ENCODE measurements around the gene PNLDC1. TPM values are rescaled to one million over a fixed set of nuclear protein-coding genes. Genes with fewer than 3 reads are reported as not detected.

PNLDC1 gene
- total and polyA plus RNA-seq, 9 of the 15 experiments (the other 6 are each of a cell fraction or from before 2014, with no cell fraction given), result 0.12 TPM; not detected in 8

DNA sequence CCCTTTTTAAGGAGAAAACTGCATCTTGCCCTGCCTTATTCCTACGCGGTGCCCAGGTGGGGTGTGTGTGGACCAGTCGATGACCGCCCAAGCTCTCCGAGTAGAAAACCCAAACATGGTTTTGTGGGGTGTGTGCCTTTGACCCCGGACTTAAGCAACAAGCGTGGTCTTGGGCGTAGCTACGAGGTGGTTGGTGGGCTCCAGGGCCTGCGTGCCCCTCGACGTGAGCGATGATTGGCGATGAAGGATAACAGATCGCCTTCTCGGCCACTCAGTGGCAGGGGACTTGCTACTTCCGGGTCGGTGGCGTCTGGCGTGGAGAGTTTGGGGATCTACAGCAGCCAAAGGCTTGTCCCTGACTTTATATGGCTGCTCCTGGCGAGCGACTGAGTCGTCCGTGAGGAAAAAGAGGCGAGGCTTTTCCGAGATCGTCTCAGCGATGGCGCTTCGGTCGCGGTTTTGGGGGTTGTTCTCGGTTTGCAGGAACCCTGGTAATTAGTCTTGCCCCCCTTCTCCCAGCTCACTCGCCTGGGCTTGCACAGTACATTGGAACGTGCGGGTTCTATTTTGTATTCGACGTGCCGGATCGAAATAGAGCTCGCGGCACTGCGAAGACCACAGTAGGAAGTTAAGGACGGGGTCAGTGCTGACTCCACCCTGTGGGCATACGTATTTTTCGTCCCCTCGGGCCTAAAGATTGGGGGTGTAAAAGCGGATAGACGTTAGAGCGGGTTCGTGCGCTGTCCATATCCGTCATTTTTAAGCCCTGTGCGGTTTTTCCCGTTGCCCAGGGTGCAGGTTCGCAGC, 9.7 kb upstream of the PNLDC1 start, which contains the start of gene MRPL18 (continued):
- TF ChIP-seq POLR2H (tag; IDR thresholded peaks at IDR 0.05; ENCODE audit: low read depth), result 0 out of 2 replicates have a peak, but pooled peaks have one; percentile 68
- no peak for TF ChIP-seq PPARD (CRISPR knock-in tag; IDR thresholded peaks at IDR 0.05)
- TF ChIP-seq, protein P1, sequence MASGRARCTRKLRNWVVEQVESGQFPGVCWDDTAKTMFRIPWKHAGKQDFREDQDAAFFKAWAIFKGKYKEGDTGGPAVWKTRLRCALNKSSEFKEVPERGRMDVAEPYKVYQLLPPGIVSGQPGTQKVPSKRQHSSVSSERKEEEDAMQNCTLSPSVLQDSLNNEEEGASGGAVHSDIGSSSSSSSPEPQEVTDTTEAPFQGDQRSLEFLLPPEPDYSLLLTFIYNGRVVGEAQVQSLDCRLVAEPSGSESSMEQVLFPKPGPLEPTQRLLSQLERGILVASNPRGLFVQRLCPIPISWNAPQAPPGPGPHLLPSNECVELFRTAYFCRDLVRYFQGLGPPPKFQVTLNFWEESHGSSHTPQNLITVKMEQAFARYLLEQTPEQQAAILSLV (tag; IDR thresholded peaks at IDR 0.05), result no peak
- no peak for TF ChIP-seq KAT8 (IDR thresholded peaks at IDR 0.05; ENCODE audit: low read depth)
- peak; percentile 5; the same call in 1 of the 2 replicates for TF ChIP-seq ZNF384 (IDR thresholded peaks at IDR 0.05; ENCODE audit: low read depth, low read length)
- TF ChIP-seq, protein P2, sequence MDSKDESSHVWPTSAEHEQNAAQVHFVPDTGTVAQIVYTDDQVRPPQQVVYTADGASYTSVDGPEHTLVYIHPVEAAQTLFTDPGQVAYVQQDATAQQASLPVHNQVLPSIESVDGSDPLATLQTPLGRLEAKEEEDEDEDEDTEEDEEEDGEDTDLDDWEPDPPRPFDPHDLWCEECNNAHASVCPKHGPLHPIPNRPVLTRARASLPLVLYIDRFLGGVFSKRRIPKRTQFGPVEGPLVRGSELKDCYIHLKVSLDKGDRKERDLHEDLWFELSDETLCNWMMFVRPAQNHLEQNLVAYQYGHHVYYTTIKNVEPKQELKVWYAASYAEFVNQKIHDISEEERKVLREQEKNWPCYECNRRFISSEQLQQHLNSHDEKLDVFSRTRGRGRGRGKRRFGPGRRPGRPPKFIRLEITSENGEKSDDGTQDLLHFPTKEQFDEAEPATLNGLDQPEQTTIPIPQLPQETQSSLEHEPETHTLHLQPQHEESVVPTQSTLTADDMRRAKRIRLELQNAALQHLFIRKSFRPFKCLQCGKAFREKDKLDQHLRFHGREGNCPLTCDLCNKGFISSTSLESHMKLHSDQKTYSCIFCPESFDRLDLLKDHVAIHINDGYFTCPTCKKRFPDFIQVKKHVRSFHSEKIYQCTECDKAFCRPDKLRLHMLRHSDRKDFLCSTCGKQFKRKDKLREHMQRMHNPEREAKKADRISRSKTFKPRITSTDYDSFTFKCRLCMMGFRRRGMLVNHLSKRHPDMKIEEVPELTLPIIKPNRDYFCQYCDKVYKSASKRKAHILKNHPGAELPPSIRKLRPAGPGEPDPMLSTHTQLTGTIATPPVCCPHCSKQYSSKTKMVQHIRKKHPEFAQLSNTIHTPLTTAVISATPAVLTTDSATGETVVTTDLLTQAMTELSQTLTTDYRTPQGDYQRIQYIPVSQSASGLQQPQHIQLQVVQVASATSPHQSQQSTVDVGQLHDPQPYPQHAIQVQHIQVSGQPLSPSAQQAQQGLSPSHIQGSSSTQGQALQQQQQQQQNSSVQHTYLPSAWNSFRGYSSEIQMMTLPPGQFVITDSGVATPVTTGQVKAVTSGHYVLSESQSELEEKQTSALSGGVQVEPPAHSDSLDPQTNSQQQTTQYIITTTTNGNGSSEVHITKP (IDR thresholded peaks at IDR 0.05; ENCODE audit: partially characterized antibody), result no peak
- TF ChIP-seq, protein P3, sequence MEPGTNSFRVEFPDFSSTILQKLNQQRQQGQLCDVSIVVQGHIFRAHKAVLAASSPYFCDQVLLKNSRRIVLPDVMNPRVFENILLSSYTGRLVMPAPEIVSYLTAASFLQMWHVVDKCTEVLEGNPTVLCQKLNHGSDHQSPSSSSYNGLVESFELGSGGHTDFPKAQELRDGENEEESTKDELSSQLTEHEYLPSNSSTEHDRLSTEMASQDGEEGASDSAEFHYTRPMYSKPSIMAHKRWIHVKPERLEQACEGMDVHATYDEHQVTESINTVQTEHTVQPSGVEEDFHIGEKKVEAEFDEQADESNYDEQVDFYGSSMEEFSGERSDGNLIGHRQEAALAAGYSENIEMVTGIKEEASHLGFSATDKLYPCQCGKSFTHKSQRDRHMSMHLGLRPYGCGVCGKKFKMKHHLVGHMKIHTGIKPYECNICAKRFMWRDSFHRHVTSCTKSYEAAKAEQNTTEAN (CRISPR knock-in tag; IDR thresholded peaks at IDR 0.05), result peak; percentile 71; the same call in 1 of the 2 replicates
- TF ChIP-seq GATA2 (CRISPR knock-in tag; IDR thresholded peaks at IDR 0.05), result no peak
- TF ChIP-seq, protein P4, sequence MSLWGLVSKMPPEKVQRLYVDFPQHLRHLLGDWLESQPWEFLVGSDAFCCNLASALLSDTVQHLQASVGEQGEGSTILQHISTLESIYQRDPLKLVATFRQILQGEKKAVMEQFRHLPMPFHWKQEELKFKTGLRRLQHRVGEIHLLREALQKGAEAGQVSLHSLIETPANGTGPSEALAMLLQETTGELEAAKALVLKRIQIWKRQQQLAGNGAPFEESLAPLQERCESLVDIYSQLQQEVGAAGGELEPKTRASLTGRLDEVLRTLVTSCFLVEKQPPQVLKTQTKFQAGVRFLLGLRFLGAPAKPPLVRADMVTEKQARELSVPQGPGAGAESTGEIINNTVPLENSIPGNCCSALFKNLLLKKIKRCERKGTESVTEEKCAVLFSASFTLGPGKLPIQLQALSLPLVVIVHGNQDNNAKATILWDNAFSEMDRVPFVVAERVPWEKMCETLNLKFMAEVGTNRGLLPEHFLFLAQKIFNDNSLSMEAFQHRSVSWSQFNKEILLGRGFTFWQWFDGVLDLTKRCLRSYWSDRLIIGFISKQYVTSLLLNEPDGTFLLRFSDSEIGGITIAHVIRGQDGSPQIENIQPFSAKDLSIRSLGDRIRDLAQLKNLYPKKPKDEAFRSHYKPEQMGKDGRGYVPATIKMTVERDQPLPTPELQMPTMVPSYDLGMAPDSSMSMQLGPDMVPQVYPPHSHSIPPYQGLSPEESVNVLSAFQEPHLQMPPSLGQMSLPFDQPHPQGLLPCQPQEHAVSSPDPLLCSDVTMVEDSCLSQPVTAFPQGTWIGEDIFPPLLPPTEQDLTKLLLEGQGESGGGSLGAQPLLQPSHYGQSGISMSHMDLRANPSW (CRISPR knock-in tag; IDR thresholded peaks at IDR 0.05), result 0 out of 2 replicates have a peak, but pooled peaks have one; percentile 69
- peak; percentile 22; the same call in 1 of the 2 replicates for TF ChIP-seq DIDO1 (tag; IDR thresholded peaks at IDR 0.05; ENCODE audit: low read depth)
- no peak for TF ChIP-seq CBX5 (IDR thresholded peaks at IDR 0.05; ENCODE audit: borderline replicate concordance, low read depth)
- TF ChIP-seq, protein P5, sequence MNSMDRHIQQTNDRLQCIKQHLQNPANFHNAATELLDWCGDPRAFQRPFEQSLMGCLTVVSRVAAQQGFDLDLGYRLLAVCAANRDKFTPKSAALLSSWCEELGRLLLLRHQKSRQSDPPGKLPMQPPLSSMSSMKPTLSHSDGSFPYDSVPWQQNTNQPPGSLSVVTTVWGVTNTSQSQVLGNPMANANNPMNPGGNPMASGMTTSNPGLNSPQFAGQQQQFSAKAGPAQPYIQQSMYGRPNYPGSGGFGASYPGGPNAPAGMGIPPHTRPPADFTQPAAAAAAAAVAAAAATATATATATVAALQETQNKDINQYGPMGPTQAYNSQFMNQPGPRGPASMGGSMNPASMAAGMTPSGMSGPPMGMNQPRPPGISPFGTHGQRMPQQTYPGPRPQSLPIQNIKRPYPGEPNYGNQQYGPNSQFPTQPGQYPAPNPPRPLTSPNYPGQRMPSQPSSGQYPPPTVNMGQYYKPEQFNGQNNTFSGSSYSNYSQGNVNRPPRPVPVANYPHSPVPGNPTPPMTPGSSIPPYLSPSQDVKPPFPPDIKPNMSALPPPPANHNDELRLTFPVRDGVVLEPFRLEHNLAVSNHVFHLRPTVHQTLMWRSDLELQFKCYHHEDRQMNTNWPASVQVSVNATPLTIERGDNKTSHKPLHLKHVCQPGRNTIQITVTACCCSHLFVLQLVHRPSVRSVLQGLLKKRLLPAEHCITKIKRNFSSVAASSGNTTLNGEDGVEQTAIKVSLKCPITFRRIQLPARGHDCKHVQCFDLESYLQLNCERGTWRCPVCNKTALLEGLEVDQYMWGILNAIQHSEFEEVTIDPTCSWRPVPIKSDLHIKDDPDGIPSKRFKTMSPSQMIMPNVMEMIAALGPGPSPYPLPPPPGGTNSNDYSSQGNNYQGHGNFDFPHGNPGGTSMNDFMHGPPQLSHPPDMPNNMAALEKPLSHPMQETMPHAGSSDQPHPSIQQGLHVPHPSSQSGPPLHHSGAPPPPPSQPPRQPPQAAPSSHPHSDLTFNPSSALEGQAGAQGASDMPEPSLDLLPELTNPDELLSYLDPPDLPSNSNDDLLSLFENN (IDR thresholded peaks at IDR 0.05; ENCODE audit: low read depth in 2 of 2, low read length in 2 of 2), result no peak; a peak in 1 of 4 replicates
- TF ChIP-seq TGIF2 (CRISPR knock-in tag; IDR thresholded peaks at IDR 0.05), result no peak
